Progenitor cell of endocrine pancreas (in vitro differentiated cells): Measurements from ENCODE around the gene CENPA. TPM values are rescaled to one million over a fixed set of nuclear protein-coding genes. Genes with fewer than 3 reads are reported as not detected.

ENCODE experiments used
- DNase-seq: peaks from one replicate; pipeline ENCODE4 v3.0.0; 2021; ENCODE audit warnings: low spot score; ENCODE audit not compliant: unreplicated experiment
- H3K27ac Mint-ChIP-seq: 2 replicates; pipeline ENCODE4 v1.8.0; 2021; ENCODE audit warnings: mild to moderate bottlenecking, moderate library complexity, mixed read lengths
- H3K27me3 Mint-ChIP-seq: 2 replicates; pipeline ENCODE4 v1.8.0; 2021; ENCODE audit warnings: mixed read lengths
- H3K36me3 Mint-ChIP-seq: 2 replicates; pipeline ENCODE4 v1.8.0; 2022; ENCODE audit warnings: mixed read lengths; ENCODE audit not compliant: insufficient read depth
- H3K4me1 Mint-ChIP-seq: 2 replicates; pipeline ENCODE4 v1.8.0; 2021; ENCODE audit warnings: low read depth, mixed read lengths
- H3K4me3 Mint-ChIP-seq: 2 replicates; pipeline ENCODE4 v1.8.0; 2021; ENCODE audit warnings: low read depth, mild to moderate bottlenecking, moderate library complexity, mixed read lengths
- H3K9me3 Mint-ChIP-seq: 2 replicates; pipeline ENCODE4 v1.8.0; 2021; ENCODE audit warnings: low read depth, mixed read lengths
- total RNA-seq: library from RNA; stranded (reverse); gene quantifications from 2 replicates; pipeline ENCODE4 v1.2.1, GENCODE V29; 2021
- TF ChIP-seq, protein P1 (sequence below): fragments of 200-600 bp; sonication (generic); IDR thresholded peaks from one replicate; pipeline ENCODE4 v1.5.0; 2021; ENCODE audit warnings: antibody characterized with exemption, mild to moderate bottlenecking; ENCODE audit not compliant: unreplicated experiment

Gene CENPA
- total RNA-seq, 1 donor from 2014 or later: 10.7 TPM

DNA sequence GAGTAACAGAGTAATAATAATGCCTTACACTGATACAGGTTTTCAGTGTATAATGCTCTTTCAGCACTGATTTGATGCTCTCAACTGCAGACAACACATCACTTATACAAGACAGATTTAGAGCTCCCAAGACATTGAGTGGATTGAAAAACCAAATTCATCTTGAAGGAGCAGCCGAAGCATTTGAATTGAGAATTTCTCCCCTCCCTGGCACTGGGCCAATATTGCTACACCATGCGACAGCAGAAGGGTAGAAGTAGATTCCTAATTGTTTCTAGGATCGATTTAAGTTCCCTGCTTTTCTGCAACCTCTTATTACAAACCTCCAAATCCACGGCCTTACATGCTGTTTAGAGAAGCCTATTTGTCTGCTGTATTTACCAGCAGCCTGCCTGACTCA, 15.5 kb downstream of the CENPA start:
- Mint-ChIP-seq H3K27ac (no peak overlapping the region), H3K9me3 (no peaks in the 10 kb centered on the region), H3K36me3 (peaks cover 4% of the 10 kb centered on the region), H3K27me3 (no peaks in the 10 kb centered on the region), H3K4me3 (no peak overlapping the region), H3K4me1 (no peaks in the 10 kb centered on the region)
- TF ChIP-seq, protein P1, sequence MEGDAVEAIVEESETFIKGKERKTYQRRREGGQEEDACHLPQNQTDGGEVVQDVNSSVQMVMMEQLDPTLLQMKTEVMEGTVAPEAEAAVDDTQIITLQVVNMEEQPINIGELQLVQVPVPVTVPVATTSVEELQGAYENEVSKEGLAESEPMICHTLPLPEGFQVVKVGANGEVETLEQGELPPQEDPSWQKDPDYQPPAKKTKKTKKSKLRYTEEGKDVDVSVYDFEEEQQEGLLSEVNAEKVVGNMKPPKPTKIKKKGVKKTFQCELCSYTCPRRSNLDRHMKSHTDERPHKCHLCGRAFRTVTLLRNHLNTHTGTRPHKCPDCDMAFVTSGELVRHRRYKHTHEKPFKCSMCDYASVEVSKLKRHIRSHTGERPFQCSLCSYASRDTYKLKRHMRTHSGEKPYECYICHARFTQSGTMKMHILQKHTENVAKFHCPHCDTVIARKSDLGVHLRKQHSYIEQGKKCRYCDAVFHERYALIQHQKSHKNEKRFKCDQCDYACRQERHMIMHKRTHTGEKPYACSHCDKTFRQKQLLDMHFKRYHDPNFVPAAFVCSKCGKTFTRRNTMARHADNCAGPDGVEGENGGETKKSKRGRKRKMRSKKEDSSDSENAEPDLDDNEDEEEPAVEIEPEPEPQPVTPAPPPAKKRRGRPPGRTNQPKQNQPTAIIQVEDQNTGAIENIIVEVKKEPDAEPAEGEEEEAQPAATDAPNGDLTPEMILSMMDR: no peak
- no peak for DNase-seq

DNA sequence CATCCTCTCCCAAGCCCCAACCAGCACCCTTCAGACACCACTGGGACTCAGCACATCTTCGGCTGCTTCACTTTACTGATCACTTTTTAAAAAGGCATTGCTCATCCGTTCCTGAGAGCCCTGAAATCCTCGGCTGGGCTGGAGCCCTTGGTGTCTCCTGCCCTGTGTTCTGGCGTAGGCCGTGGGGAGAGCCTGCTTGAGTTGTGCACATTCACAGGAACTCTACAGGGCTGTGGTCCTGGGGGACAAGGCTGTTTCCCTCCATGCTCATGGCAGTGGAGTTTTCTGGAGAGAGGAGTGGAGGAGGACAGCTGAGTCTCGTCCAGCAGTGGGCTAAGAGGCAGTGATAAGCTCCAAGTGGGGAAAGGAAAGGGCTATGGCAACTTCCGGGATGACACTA, 15.9 kb downstream of the CENPA start:
- H3K27me3 Mint-ChIP-seq: no peaks in the 10 kb centered on the region
- TF ChIP-seq, protein P1: no peak
- H3K9me3 Mint-ChIP-seq: no peaks in the 10 kb centered on the region
- no peak overlapping the region for H3K27ac Mint-ChIP-seq
- no peak for DNase-seq
- no peak overlapping the region for H3K4me3 Mint-ChIP-seq
- H3K36me3 Mint-ChIP-seq: peaks cover 4% of the 10 kb centered on the region
- no peaks in the 10 kb centered on the region for H3K4me1 Mint-ChIP-seq

DNA sequence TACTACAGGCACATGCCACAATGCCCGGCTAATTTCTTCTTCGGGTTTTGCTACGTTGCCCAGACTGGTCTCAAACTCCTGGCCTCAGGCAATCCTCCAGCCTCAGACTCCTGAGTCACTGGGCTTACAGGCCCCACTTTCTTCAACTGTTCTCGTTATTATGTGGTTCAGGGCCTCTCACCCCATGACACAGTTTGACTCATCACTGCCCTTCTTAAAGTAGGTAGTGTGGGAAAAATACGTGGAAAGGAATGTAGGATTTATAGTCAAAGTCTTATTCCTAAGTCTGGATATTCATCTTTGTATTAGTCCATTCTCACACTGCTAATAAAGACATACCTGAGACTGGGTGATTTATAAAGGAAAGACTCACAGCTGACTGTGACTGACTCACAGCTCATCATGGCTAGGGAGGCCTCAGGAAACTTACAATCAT, 19.4 kb downstream of the CENPA start:
- TF ChIP-seq, protein P1: no peak
- Mint-ChIP-seq H3K4me3 (no peak overlapping the region), H3K4me1 (no peaks in the 10 kb centered on the region), H3K27ac (no peak overlapping the region), H3K9me3 (no peaks in the 10 kb centered on the region), H3K27me3 (peaks cover 4% of the 10 kb centered on the region), H3K36me3 (no peaks in the 10 kb centered on the region)
- no peak for DNase-seq

DNA sequence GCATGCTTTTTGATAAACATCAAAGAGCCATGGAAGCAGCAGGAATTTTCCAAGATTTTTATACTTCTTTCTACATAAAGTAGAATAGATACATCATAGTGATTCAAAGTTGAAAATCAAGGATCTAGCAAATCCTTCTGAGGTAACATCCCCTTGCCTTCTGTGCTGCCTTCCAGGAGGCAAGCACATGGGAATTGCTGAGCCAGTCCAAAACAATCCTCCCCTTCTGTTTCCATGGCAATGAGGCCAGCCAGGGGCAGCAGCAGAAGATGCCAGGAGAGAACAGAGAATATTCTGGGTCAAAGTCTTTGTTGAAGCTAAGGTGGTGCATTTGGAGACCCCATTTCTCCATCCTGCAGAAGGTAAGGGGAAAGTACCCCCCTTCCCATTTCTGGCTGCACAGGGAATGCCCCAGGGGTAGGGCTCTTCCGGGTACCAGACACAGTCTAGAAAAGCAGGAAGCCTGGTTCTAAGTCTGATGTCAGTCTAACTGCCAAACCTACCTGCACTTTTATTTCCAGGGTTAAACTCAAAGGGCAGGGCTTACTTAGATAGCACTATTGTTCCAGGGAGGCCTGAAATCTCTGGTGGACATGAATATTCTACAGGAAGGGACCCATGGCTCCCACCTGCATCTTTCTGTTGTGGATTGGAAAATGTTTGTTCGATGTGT, 22.1 kb downstream of the CENPA start:
- TF ChIP-seq, protein P1: no peak
- no peak for DNase-seq
- Mint-ChIP-seq H3K9me3 (no peaks in the 10 kb centered on the region), H3K4me1 (no peaks in the 10 kb centered on the region), H3K27ac (no peak overlapping the region), H3K27me3 (peaks cover 6% of the 10 kb centered on the region), H3K4me3 (no peak overlapping the region), H3K36me3 (no peaks in the 10 kb centered on the region)

DNA sequence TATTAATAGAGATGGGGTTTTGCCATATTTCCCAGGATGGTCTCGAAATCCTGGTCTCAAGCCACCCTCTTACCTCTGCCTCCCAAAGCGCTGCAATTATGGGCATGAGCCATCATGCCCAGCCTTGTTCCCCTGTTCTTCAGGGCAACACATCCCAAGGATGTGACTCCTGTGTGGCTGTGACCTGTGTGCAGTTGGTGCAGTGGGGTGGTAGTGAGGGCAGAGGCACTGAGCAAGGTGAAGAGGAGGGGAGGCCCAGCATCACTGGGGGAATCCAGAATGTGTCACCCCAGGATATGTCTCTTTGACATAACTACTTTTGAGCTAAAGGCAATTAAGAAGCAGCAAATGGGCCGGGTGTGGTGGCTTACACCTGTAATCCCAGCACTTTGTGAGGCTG, 23.4 kb downstream of the CENPA start:
- no peaks in the 10 kb centered on the region for H3K4me1 Mint-ChIP-seq
- no peak overlapping the region for H3K4me3 Mint-ChIP-seq

More for the DNA sequence above, 23.4 kb downstream of the CENPA start:
- peaks cover 10% of the 10 kb centered on the region for H3K27me3 Mint-ChIP-seq
- no peak overlapping the region for H3K27ac Mint-ChIP-seq
- DNase-seq: no peak
- H3K36me3 Mint-ChIP-seq: no peaks in the 10 kb centered on the region
- H3K9me3 Mint-ChIP-seq: no peaks in the 10 kb centered on the region
- TF ChIP-seq, protein P1: no peak
